OCI-LY7 (cell line): Measurements from ENCODE around the gene LYPLA2. TPM values are rescaled to one million over a fixed set of nuclear protein-coding genes. Genes with fewer than 3 reads are reported as not detected.

Experiments used
- BruUV-seq: library from RNA; stranded (reverse); fragments of 400-500 nt; replicated peaks from 2 replicates; lab custom pipeline; 2021; lab: Mats Ljungman, UMichigan
- CTCF ChIA-PET: fragments of 300-600 bp; sonication (Branson Sonifier 250); formaldehyde crosslinking; loops from one replicate; lab custom pipeline; 2022; ENCODE audit warnings: antibody characterized with exemption; ENCODE audit not compliant: unreplicated experiment; lab: Charles Lee
- POLR2A ChIA-PET: fragments of 300-600 bp; sonication (Branson Sonifier 250); formaldehyde crosslinking; loops from one replicate; lab custom pipeline; 2022; ENCODE audit warnings: antibody characterized with exemption; lab: Charles Lee
- DNase-seq: peaks from one replicate; pipeline ENCODE4 v3.0.0-alpha.2; 2015; ENCODE audit warnings: low spot score
- H2AFZ ChIP-seq: fragments of 200-600 bp; sonication (generic), shearing (Covaris generic); 2 replicates; pipeline ENCODE4 v1.6.1; 2014; ENCODE audit warnings: mild to moderate bottlenecking, antibody characterized with exemption, low read length, moderate library complexity
- H3K27ac ChIP-seq: fragments of 200-600 bp; sonication (generic); 2 replicates; pipeline ENCODE4 v1.5.1; 2014; ENCODE audit warnings: mixed run types, low read depth, mild to moderate bottlenecking, moderate library complexity, low read length, inconsistent platforms; ENCODE audit not compliant: poor library complexity, severe bottlenecking
- H3K36me3 ChIP-seq: fragments of 200-600 bp; sonication (generic); 2 replicates; pipeline ENCODE4 v1.6.1; 2014; ENCODE audit warnings: mild to moderate bottlenecking, antibody characterized with exemption, low read length, moderate library complexity, mixed read lengths; ENCODE audit not compliant: insufficient read depth
- H3K4me1 ChIP-seq: fragments of 200-600 bp; sonication (generic); 2 replicates; pipeline ENCODE4 v1.5.1; 2014; ENCODE audit warnings: mild to moderate bottlenecking, low read length; ENCODE audit not compliant: insufficient read depth, poor library complexity, severe bottlenecking
- H3K4me2 ChIP-seq: fragments of 200-600 bp; sonication (generic); 2 replicates; pipeline ENCODE4 v1.6.1; 2014; ENCODE audit warnings: mild to moderate bottlenecking, low read length
- H3K4me3 ChIP-seq: fragments of 200-600 bp; sonication (generic); 2 replicates; pipeline ENCODE4 v1.5.1; 2014; ENCODE audit warnings: mild to moderate bottlenecking, low read depth, low read length; ENCODE audit not compliant: poor library complexity, severe bottlenecking
- H3K79me2 ChIP-seq: fragments of 200-600 bp; sonication (generic); 2 replicates; pipeline ENCODE4 v1.6.1; 2016; ENCODE audit warnings: low read depth, mild to moderate bottlenecking, low read length, moderate library complexity, mixed read lengths; ENCODE audit not compliant: insufficient read depth
- H3K9me2 ChIP-seq: fragments of 200-600 bp; sonication (generic); 2 replicates; pipeline ENCODE4 v1.6.1; 2016; ENCODE audit warnings: mild to moderate bottlenecking, low read length, mixed read lengths; ENCODE audit not compliant: insufficient read depth
- H3K9me3 ChIP-seq: fragments of 200-600 bp; sonication (generic); 2 replicates; pipeline ENCODE4 v1.6.1; 2014; ENCODE audit warnings: mild to moderate bottlenecking, mixed run types, low read length, mixed read lengths
- H4K20me1 ChIP-seq: fragments of 200-600 bp; sonication (generic); 2 replicates; pipeline ENCODE4 v1.6.1; 2014; ENCODE audit warnings: mild to moderate bottlenecking, antibody characterized with exemption, low read length, moderate library complexity, mixed read lengths; ENCODE audit not compliant: insufficient read depth
- CTCF ChIP-seq: fragments of 200-600 bp; sonication (generic); conservative IDR thresholded peaks from 2 replicates; pipeline ENCODE4 v1.5.1; 2014; ENCODE audit warnings: mild to moderate bottlenecking, antibody characterized with exemption, low read length, moderate library complexity, mixed read lengths
- EZH2phosphoT487 ChIP-seq: fragments of 200-600 bp; sonication (generic); IDR thresholded peaks from 2 replicates; pipeline ENCODE4 v1.6.1; 2018; ENCODE audit warnings: low read depth, borderline replicate concordance, mild to moderate bottlenecking, mixed run types, antibody characterized with exemption, low read length, moderate library complexity, mixed read lengths
- intact Hi-C: fragments of 100-400 bp; cut with micrococcal nuclease; formaldehyde crosslinking; loops from one replicate; pipeline ENCODE4 v1.10.0; 2022; ENCODE audit not compliant: unreplicated experiment
- total RNA-seq, 2 experiments: library from RNA; depleted of rRNA in 1 of 2; stranded (reverse); fragments of >200 nt in 1 of 2; shearing (Covaris generic) in 1 of 2; gene quantifications; 2 replicates each; pipeline ENCODE4 v1.2.3, GENCODE V29; 2014 to 2022

Gene LYPLA2
- total RNA-seq, 2 experiments from 2014 or later: 68.3 to 91.2 TPM

- Histone ChIP-seq H3K4me1 (peaks cover 29% of the 10 kb centered on the region), H3K27ac (no peak overlapping the region), H3K4me2 (peak overlapping the region; percentile 95), H3K4me3 (peak overlapping the region; percentile 91), H3K79me2 (peaks cover 59% of the 10 kb centered on the region), H3K36me3 (peaks cover 44% of the 10 kb centered on the region), H3K9me3 (no peaks in the 10 kb centered on the region), H4K20me1 (peaks cover 13% of the 10 kb centered on the region), H3K9me2 (no peaks in the 10 kb centered on the region), H2AFZ (no peak overlapping the region)
- ChIA-PET CTCF (interaction anchor here (0.6 kb wide), 1 partner anchor 85 kb away, joined by 12 read pairs; no protein-coding TSS in a partner anchor), POLR2A (interaction anchor here (0.6 to 1.1 kb wide), 8 partner anchors 13 to 406 kb away, joined by 3 to 6 read pairs (median 4); partner anchors contain the start of gene HNRNPR)
- BruUV-seq: no TSS peak
- no peak for TF ChIP-seq EZH2phosphoT487
- peak; percentile 75 for TF ChIP-seq CTCF
- peak; percentile 75 for DNase-seq
- intact Hi-C loops: loop anchor here (2.0 to 10.0 kb wide), 2 partner anchors 53 to 251 kb away; no protein-coding TSS in a partner anchor
Measured at GRCh38 chr1:23745515-23745914, 45.4 kb upstream of the LYPLA2 start.

- BruUV-seq: no TSS peak
- Histone ChIP-seq H3K4me3 (no peak overlapping the region), H2AFZ (no peak overlapping the region), H4K20me1 (peaks cover 19% of the 10 kb centered on the region), H3K36me3 (peaks cover 69% of the 10 kb centered on the region), H3K4me1 (peaks cover 19% of the 10 kb centered on the region), H3K4me2 (no peak overlapping the region), H3K9me3 (no peaks in the 10 kb centered on the region), H3K9me2 (no peaks in the 10 kb centered on the region), H3K27ac (no peak overlapping the region), H3K79me2 (peaks cover 67% of the 10 kb centered on the region)
- TF ChIP-seq CTCF: no peak
- TF ChIP-seq EZH2phosphoT487: no peak
- CTCF ChIA-PET: no interaction called here
- intact Hi-C loops: loop anchor here (10.0 kb wide), 1 partner anchor 253 kb away; no protein-coding TSS in a partner anchor
- POLR2A ChIA-PET: no interaction called here
- no peak for DNase-seq
Measured at GRCh38 chr1:23748016-23748415, 42.9 kb upstream of the LYPLA2 start.

GRCh38 chr1:23751050-23751814 lies 39.7 kb upstream of the LYPLA2 start:
- H3K4me1 ChIP-seq: peaks cover 7% of the 10 kb centered on the region
- H3K9me3 ChIP-seq: no peaks in the 10 kb centered on the region
- TSS peak; percentile 49 for BruUV-seq
- ChIA-PET CTCF (no interaction called here), POLR2A (interaction anchor here (0.6 kb wide), 1 partner anchor 770 kb away, joined by 3 read pairs; no protein-coding TSS in a partner anchor)
- no peak overlapping the region for H3K27ac ChIP-seq
- H2AFZ ChIP-seq: no peak overlapping the region
- intact Hi-C loops: loop anchor here (1.0 to 5.0 kb wide), 3 partner anchors 34 to 206 kb away; no protein-coding TSS in a partner anchor
- TF ChIP-seq EZH2phosphoT487 (no peak), CTCF (peak; percentile 92)
- no peak overlapping the region for H3K4me3 ChIP-seq
- H3K9me2 ChIP-seq: no peaks in the 10 kb centered on the region
- H3K79me2 ChIP-seq: peaks cover 43% of the 10 kb centered on the region
- peaks cover 17% of the 10 kb centered on the region for H4K20me1 ChIP-seq
- peaks cover 95% of the 10 kb centered on the region for H3K36me3 ChIP-seq
- DNase-seq: peak; percentile 76
- H3K4me2 ChIP-seq: no peak overlapping the region
